NCI-H1694 treated with DMSO at 0.1 percent for 48 hours (cell line): ENCODE measurements around the gene YTHDC2.

ENCODE experiments used
- DNase-seq: peaks from one replicate; lab custom pipeline; 2025; lab: John Stamatoyannopoulos, UW

Gene YTHDC2

GRCh38 chr5:113513384-113514288, at the start of gene YTHDC2:
Gene YTHDC2, plus strand, starts transcription at chr5:113513694. Its CDS starts 202 bp downstream, at chr5:113513896.
- DNase-seq: peak; percentile 60

GRCh38 chr5:113474100-113474728, 39.3 kb upstream of the YTHDC2 start:
- no peak for DNase-seq

GRCh38 chr5:113478691-113479090, 34.8 kb upstream of the YTHDC2 start:
- DNase-seq: no peak

GRCh38 chr5:113480243-113480642, 33.3 kb upstream of the YTHDC2 start:
- DNase-seq: no peak

GRCh38 chr5:113487416-113487780, 26.1 kb upstream of the YTHDC2 start:
- no peak for DNase-seq

GRCh38 chr5:113487781-113488644, 25.5 kb upstream of the YTHDC2 start, which contains the start of gene MCC:
Gene MCC, minus strand, starts transcription at chr5:113488453.
- DNase-seq: peak; percentile 72

- DNase-seq: no peak
Observed at GRCh38 chr5:113488645-113489184, 24.8 kb upstream of the YTHDC2 start.

- DNase-seq: no peak
Observed at GRCh38 chr5:113489299-113489698, 24.2 kb upstream of the YTHDC2 start.

- DNase-seq: no peak
Observed at GRCh38 chr5:113490317-113490716, 23.2 kb upstream of the YTHDC2 start.

GRCh38 chr5:113491022-113491421, 22.5 kb upstream of the YTHDC2 start:
- no peak for DNase-seq

- DNase-seq: no peak
Observed at GRCh38 chr5:113493446-113493845, 20.0 kb upstream of the YTHDC2 start.

GRCh38 chr5:113495422-113495841, 18.1 kb upstream of the YTHDC2 start:
- DNase-seq: no peak

- DNase-seq: no peak
Observed at GRCh38 chr5:113502073-113502472, 11.4 kb upstream of the YTHDC2 start.

GRCh38 chr5:113503146-113503545, 10.3 kb upstream of the YTHDC2 start:
- no peak for DNase-seq

- DNase-seq: no peak
Observed at GRCh38 chr5:113505181-113505580, 8.3 kb upstream of the YTHDC2 start.

- no peak for DNase-seq
Observed at GRCh38 chr5:113507601-113508000, 5.9 kb upstream of the YTHDC2 start.

GRCh38 chr5:113508756-113509155, 4.7 kb upstream of the YTHDC2 start:
- no peak for DNase-seq

- DNase-seq: peak; percentile 48
Observed at GRCh38 chr5:113510836-113511451, 2.5 kb upstream of the YTHDC2 start.

- no peak for DNase-seq
Observed at GRCh38 chr5:113512341-113512740, 1.2 kb upstream of the YTHDC2 start.

GRCh38 chr5:113514289-113514635, 768 bp downstream of the YTHDC2 start:
- DNase-seq: no peak

GRCh38 chr5:113518884-113519283, 5.4 kb downstream of the YTHDC2 start:
- no peak for DNase-seq

- DNase-seq: no peak
Observed at GRCh38 chr5:113519412-113519811, 5.9 kb downstream of the YTHDC2 start.
